ENCODE results near the gene SCFD2.

Gene SCFD2

DNA sequence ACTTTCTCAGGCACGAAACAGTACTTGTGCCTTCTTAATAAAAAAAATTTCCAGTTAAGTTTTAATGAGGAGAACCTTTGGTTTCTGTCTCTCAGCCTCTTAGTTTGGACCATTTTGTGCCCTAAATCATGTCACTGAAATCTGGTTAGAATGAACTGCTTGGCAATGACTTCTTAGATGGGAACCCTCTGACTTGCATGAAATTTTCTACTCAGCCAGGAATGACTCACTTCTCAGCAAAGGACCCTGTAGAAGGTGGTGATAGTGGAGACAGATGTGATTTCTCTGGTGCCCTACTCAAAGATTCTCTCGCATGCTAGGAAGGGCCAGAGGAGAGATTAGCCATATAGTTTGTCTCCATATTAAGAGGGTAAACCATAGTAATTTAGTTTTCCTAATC is 453.3 kb downstream of the SCFD2 start:
- no peak overlapping the region for H3K4me3 ChIP-seq (ENCODE audit: control insufficient read depth, low read depth, low read length)
- DNase-seq (ENCODE audit: low read depth) = peak; percentile 78
- TF ChIP-seq, protein P1, sequence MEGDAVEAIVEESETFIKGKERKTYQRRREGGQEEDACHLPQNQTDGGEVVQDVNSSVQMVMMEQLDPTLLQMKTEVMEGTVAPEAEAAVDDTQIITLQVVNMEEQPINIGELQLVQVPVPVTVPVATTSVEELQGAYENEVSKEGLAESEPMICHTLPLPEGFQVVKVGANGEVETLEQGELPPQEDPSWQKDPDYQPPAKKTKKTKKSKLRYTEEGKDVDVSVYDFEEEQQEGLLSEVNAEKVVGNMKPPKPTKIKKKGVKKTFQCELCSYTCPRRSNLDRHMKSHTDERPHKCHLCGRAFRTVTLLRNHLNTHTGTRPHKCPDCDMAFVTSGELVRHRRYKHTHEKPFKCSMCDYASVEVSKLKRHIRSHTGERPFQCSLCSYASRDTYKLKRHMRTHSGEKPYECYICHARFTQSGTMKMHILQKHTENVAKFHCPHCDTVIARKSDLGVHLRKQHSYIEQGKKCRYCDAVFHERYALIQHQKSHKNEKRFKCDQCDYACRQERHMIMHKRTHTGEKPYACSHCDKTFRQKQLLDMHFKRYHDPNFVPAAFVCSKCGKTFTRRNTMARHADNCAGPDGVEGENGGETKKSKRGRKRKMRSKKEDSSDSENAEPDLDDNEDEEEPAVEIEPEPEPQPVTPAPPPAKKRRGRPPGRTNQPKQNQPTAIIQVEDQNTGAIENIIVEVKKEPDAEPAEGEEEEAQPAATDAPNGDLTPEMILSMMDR (conservative IDR thresholded peaks at IDR 0.05; ENCODE audit: control insufficient read depth, insufficient read depth, low read depth, low read length) = no peak

DNA sequence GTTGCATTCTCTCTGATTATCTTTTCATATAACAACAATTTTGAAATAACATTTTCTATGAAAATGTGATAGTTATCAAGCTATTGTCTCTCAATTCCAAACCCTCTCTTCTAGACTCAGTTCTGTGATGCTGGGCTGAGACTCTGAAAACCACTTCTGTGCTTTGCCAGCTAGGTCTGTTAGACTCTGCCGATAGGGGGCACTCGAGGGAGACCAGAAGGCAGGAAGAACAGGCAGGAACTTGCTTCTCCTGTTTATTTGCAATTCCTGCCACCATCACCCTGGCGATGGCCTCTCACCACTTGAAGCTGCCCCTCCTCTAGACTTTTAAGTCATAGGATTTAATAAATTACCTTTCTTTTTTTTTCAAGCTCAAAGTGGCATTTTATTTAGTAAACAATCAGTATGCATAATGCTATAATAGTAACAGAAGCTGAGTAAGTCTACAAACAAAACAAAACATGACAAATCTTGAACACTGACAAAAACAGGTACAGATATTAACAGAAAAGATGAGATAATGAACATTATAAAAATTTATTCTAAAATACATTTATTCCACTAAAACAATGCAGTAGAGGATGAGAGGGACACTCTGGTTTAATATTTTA is 454.1 kb downstream of the SCFD2 start:
- H3K4me3 ChIP-seq (ENCODE audit: control insufficient read depth, low read depth, low read length) = no peak overlapping the region
- peak; percentile 77 for DNase-seq (ENCODE audit: low read depth)
- TF ChIP-seq, protein P1 (conservative IDR thresholded peaks at IDR 0.05; ENCODE audit: control insufficient read depth, insufficient read depth, low read depth, low read length) = peak; percentile 89

DNA sequence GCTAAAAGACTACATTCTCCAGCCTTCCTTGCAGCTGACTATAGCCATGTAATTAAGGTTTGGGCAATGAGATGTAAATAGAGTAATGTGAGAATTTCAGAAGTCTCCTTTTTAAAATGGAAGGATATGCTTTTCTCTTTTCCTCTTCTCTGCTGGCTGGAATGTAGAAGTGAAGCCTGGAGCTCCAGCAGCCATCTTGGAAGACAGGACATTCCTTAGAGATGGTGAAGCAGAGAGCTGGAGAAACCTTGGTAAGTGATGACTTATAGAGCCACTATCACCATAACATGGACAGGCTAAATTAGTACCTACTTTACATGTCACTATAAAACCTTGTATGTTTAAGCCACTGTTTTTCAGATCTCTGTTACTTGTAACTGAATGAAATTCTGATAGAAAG is 455.7 kb downstream of the SCFD2 start:
- no peak overlapping the region for H3K4me3 ChIP-seq (ENCODE audit: control insufficient read depth, low read depth, low read length)
- TF ChIP-seq, protein P1 (conservative IDR thresholded peaks at IDR 0.05; ENCODE audit: control insufficient read depth, insufficient read depth, low read depth, low read length) = no peak
- no peak for DNase-seq (ENCODE audit: low read depth)

DNA sequence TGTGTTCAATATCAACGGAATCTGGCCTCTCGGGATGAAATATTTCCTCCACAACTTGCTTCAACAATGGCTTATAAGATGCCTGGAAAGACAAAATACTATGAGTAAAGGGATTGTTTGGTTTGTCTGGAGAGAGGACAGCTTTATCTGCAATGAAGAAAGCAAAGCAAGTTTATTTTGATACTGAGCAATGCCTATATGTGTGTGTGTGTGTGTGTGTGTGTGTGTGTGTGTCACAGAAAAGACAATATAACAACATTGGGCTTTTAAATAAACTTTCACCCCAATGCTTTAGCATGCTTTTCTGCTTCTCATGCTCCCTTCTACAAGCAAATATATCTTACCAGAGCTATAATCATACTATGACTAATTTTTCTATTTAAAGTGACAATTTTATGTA is 458.4 kb downstream of the SCFD2 start:
- no peak overlapping the region for H3K4me3 ChIP-seq (ENCODE audit: control insufficient read depth, low read depth, low read length)
- TF ChIP-seq, protein P1 (conservative IDR thresholded peaks at IDR 0.05; ENCODE audit: control insufficient read depth, insufficient read depth, low read depth, low read length) = no peak
- no peak for DNase-seq (ENCODE audit: low read depth)

DNA sequence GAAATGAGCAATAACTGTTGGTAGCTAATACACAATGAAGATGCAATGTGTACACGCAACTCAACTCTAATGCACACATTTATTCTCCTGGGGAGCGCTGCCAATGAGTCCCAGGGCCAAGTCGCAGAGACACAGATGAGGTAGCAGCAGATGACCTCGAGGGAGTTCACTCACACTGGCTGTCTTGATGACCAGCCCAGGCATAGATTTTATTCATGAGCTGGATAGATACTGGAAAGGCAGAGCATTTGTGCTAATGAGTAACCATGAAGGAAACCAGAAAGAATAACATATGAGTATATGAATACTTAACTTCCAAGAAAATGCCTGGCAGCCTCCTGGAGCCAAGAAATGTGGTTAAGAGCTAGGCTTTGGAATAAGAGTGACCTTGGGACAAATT is 461.4 kb downstream of the SCFD2 start:
- no peak overlapping the region for H3K4me3 ChIP-seq (ENCODE audit: control insufficient read depth, low read depth, low read length)
- TF ChIP-seq, protein P1 (conservative IDR thresholded peaks at IDR 0.05; ENCODE audit: control insufficient read depth, insufficient read depth, low read depth, low read length) = no peak
- peak; percentile 41 for DNase-seq (ENCODE audit: low read depth)

DNA sequence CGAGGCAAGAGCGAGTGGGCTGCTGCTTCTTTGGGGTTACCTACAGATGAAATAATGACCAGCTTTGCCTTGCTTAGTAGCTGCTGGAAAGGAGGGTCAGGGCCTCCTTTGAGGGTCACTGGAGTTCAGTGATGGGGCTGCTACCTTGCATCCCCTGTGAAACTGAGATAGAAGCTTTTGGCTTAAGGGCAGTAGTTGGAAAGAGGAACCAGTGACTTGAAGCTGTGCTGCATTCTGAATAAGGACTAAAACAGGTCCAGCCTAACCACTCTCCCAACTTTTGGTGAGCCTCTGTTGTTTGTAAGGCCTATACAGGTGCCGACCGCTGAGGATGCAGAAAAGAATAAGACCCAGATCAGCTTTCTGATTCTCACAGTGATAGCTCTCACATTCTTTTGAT is 462.6 kb downstream of the SCFD2 start:
- TF ChIP-seq, protein P1 (conservative IDR thresholded peaks at IDR 0.05; ENCODE audit: control insufficient read depth, insufficient read depth, low read depth, low read length) = no peak
- DNase-seq (ENCODE audit: low read depth) = no peak
- H3K4me3 ChIP-seq (ENCODE audit: control insufficient read depth, low read depth, low read length) = no peak overlapping the region

DNA sequence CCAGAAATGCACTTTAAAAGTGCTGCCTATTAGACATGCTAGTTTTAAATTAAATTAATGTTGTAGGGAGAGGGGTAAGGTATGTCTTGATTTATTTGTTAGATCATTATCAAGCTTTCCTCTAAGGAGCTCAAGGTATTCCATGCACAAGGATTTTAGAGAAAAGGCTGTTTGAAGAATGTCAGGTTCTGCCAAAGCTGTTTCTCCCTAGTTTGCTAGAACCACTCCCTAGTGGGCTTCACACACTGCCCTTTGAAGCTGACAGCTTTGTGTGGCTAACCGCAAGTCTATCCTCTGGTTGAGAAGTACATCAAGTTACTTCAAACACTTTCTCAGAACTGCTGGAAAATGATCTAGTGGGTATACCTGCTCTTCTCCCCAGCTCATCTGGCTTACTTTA is 471.4 kb downstream of the SCFD2 start:
- TF ChIP-seq, protein P1 (conservative IDR thresholded peaks at IDR 0.05; ENCODE audit: control insufficient read depth, insufficient read depth, low read depth, low read length) = no peak
- no peak overlapping the region for H3K4me3 ChIP-seq (ENCODE audit: control insufficient read depth, low read depth, low read length)
- peak; percentile 30 for DNase-seq (ENCODE audit: low read depth)

Data from fibroblast of mammary gland (primary cell).